Chondrocyte (in vitro differentiated cells): ENCODE data around the gene TIGD1. TPM values are rescaled to one million over a fixed set of nuclear protein-coding genes. Genes with fewer than 3 reads are reported as not detected.

ENCODE experiments used
- DNase-seq: peaks from one replicate; pipeline ENCODE4 v3.0.0; 2021; ENCODE audit warnings: mixed read lengths, low spot score
- H3K27ac Mint-ChIP-seq: one replicate; pipeline ENCODE4 v1.8.0; 2021; ENCODE audit warnings: mild to moderate bottlenecking, moderate library complexity, mixed read lengths; ENCODE audit not compliant: unreplicated experiment
- H3K27me3 Mint-ChIP-seq: 2 replicates; pipeline ENCODE4 v1.8.0; 2021; ENCODE audit warnings: low read depth, mixed read lengths
- H3K36me3 Mint-ChIP-seq: 2 replicates; pipeline ENCODE4 v1.8.0; 2021; ENCODE audit warnings: low read depth, mixed read lengths
- H3K4me1 Mint-ChIP-seq: 2 replicates; pipeline ENCODE4 v1.8.0; 2021; ENCODE audit warnings: low read depth, mild to moderate bottlenecking, mixed read lengths
- H3K4me3 Mint-ChIP-seq: one replicate; pipeline ENCODE4 v1.8.0; 2021; ENCODE audit warnings: mild to moderate bottlenecking, moderate library complexity, mixed read lengths; ENCODE audit not compliant: unreplicated experiment
- H3K9me3 Mint-ChIP-seq: 2 replicates; pipeline ENCODE4 v1.8.0; 2021; ENCODE audit warnings: low read depth, mixed read lengths
- total RNA-seq: library from RNA; stranded (reverse); gene quantifications from 3 replicates; pipeline ENCODE4 v1.2.1, GENCODE V29; 2021
- TF ChIP-seq, protein P1 (sequence below): fragments of 200-600 bp; sonication (generic); IDR thresholded peaks from 2 replicates; pipeline ENCODE4 v1.5.0; 2021; ENCODE audit warnings: antibody characterized with exemption, mild to moderate bottlenecking, moderate library complexity

Gene TIGD1
- total RNA-seq, 1 donor from 2014 or later: 3.2 TPM

- peak; percentile 62 for DNase-seq
- Mint-ChIP-seq H3K9me3 (no peaks in the 10 kb centered on the region), H3K36me3 (no peaks in the 10 kb centered on the region), H3K27ac (no peak overlapping the region), H3K4me1 (peaks cover 7% of the 10 kb centered on the region), H3K4me3 (no peak overlapping the region), H3K27me3 (peaks cover 27% of the 10 kb centered on the region)
- TF ChIP-seq, protein P1, sequence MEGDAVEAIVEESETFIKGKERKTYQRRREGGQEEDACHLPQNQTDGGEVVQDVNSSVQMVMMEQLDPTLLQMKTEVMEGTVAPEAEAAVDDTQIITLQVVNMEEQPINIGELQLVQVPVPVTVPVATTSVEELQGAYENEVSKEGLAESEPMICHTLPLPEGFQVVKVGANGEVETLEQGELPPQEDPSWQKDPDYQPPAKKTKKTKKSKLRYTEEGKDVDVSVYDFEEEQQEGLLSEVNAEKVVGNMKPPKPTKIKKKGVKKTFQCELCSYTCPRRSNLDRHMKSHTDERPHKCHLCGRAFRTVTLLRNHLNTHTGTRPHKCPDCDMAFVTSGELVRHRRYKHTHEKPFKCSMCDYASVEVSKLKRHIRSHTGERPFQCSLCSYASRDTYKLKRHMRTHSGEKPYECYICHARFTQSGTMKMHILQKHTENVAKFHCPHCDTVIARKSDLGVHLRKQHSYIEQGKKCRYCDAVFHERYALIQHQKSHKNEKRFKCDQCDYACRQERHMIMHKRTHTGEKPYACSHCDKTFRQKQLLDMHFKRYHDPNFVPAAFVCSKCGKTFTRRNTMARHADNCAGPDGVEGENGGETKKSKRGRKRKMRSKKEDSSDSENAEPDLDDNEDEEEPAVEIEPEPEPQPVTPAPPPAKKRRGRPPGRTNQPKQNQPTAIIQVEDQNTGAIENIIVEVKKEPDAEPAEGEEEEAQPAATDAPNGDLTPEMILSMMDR: no peak
Measured at GRCh38 chr2:232524771-232525170, 25.6 kb downstream of the TIGD1 start.

GRCh38 chr2:232523682-232524597 is 26.4 kb downstream of the TIGD1 start:
- Mint-ChIP-seq H3K27me3 (peaks cover 32% of the 10 kb centered on the region), H3K27ac (no peak overlapping the region), H3K4me3 (peak overlapping the region; percentile 33), H3K36me3 (no peaks in the 10 kb centered on the region), H3K9me3 (no peaks in the 10 kb centered on the region), H3K4me1 (peaks cover 7% of the 10 kb centered on the region)
- no peak for DNase-seq
- TF ChIP-seq, protein P1: peak; percentile 71

DNA sequence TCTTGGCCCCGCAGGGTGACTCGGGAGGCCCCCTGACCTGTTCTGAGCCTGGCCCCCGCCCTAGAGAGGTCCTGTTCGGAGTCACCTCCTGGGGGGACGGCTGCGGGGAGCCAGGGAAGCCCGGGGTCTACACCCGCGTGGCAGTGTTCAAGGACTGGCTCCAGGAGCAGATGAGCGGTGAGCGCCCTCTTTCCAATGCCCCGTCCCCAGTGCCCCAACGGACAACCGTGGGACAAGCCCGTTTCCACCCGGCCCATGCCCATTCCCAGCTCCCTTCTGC is 27.0 kb downstream of the TIGD1 start:
- H3K27ac Mint-ChIP-seq: no peak overlapping the region
- no peak for DNase-seq
- no peak overlapping the region for H3K4me3 Mint-ChIP-seq
- peaks cover 30% of the 10 kb centered on the region for H3K27me3 Mint-ChIP-seq
- no peaks in the 10 kb centered on the region for H3K36me3 Mint-ChIP-seq
- H3K9me3 Mint-ChIP-seq: no peaks in the 10 kb centered on the region
- TF ChIP-seq, protein P1: no peak
- H3K4me1 Mint-ChIP-seq: peaks cover 7% of the 10 kb centered on the region

DNA sequence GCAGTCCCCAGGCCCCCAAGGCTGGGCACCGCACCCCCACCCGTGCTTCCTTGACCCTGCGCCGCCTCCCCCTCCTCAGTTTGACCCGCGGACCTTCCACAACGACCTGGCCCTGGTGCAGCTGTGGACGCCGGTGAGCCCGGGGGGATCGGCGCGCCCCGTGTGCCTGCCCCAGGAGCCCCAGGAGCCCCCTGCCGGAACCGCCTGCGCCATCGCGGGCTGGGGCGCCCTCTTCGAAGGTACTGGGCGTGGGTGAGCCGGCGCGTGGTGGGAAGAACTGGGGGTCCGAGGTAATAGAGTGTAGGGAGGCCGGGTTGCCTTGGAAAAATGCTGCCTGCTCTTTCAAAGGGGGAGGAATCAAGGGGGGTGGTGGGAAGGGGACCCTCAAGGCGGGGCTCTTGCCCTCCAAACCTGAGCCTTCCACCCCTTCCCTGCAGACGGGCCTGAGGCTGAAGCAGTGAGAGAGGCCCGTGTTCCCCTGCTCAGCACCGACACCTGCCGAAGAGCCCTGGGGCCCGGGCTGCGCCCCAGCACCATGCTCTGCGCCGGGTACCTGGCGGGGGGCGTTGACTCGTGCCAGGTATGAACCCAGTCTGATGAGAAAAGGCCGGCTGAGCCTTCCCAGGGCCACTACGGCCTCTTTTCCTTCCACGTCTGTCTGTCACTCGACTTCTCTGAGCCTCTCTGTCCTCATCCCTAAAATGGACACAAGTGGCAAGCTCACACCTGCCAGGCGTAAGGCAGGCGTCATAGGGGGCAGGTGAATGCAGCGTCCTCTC is 27.5 kb downstream of the TIGD1 start:
- no peak overlapping the region for H3K27ac Mint-ChIP-seq
- H3K9me3 Mint-ChIP-seq: no peaks in the 10 kb centered on the region
- DNase-seq: no peak
- H3K36me3 Mint-ChIP-seq: no peaks in the 10 kb centered on the region
- no peak overlapping the region for H3K4me3 Mint-ChIP-seq
- H3K4me1 Mint-ChIP-seq: peaks cover 7% of the 10 kb centered on the region
- TF ChIP-seq, protein P1: no peak
- H3K27me3 Mint-ChIP-seq: peaks cover 30% of the 10 kb centered on the region

- TF ChIP-seq, protein P1: peak; percentile 95
- Mint-ChIP-seq H3K4me3 (no peak overlapping the region), H3K4me1 (peaks cover 7% of the 10 kb centered on the region), H3K27me3 (peaks cover 34% of the 10 kb centered on the region), H3K36me3 (no peaks in the 10 kb centered on the region), H3K9me3 (no peaks in the 10 kb centered on the region), H3K27ac (no peak overlapping the region)
- DNase-seq: no peak
Measured at GRCh38 chr2:232521959-232522622, 28.3 kb downstream of the TIGD1 start.
